K562 (cell line): ENCODE results near the gene PKDCC. TPM values are rescaled to one million over a fixed set of nuclear protein-coding genes. Genes with fewer than 3 reads are reported as not detected.

Experiments used
- ATAC-seq: fragments of 200-7000 bp; cut with Tn5 transposase; 3 replicates; pipeline ENCODE4 v1.9.1; 2020; ENCODE audit warnings: moderate library complexity
- BruUV-seq: library from RNA; stranded (reverse); fragments of 400-500 nt; replicated peaks from 2 replicates; lab custom pipeline; 2021; lab: Mats Ljungman, UMichigan
- CTCF ChIA-PET: fragments of 300-600 bp; formaldehyde crosslinking; extraction: SDS; loops from one replicate; lab custom pipeline; 2021; ENCODE audit warnings: low intra/inter-chr PET ratio; lab: Yijun Ruan, JAX
- POLR2A ChIA-PET: fragments of 300-600, 350-650 bp; sonication (Branson Sonifier 250); formaldehyde crosslinking; extraction: SDS; loops from one replicate; lab custom pipeline; 2021; ENCODE audit warnings: antibody characterized with exemption, inconsistent platforms; lab: Yijun Ruan, JAX
- DNase-seq, 4 experiments: peaks; one replicate each; pipeline versions ENCODE4 v3.0.0 to v3.0.0-alpha.2; 2011 to 2018; ENCODE audit warnings: low spot score in 3 of 4, mixed read lengths in 3 of 4; ENCODE audit errors: extremely low read depth in 1 of 4
- FAIRE-seq: peaks from 2 replicates; lab custom pipeline; 2011; peaks lifted over from hg19 to GRCh38; lab: Jason Lieb, UNC
- H2AFZ ChIP-seq: 2 replicates; pipeline ENCODE4 v1.6.0; 2011; ENCODE audit warnings: low read depth, low read length, control low read depth, inconsistent platforms
- H3K27ac ChIP-seq: fragments of 200-600 bp; 3 replicates; pipeline ENCODE4 v1.8.0; 2011; ENCODE audit warnings: low read depth, mild to moderate bottlenecking, control low read depth, inconsistent platforms, low read length, moderate library complexity, mixed read lengths; ENCODE audit errors: extremely low read depth
- H3K27me3 ChIP-seq, 2 experiments: fragments of 300-600 bp in 1 of 2; 2 replicates in 1 of 2; 3 replicates in 1 of 2; pipeline versions ENCODE4 v1.6.0 to v1.8.0; 2011; ENCODE audit warnings: inconsistent platforms in 2 of 2, low read length in 2 of 2, mild to moderate bottlenecking in 1 of 2, mixed read lengths in 1 of 2, moderate library complexity in 1 of 2; ENCODE audit not compliant: control insufficient read depth in 2 of 2, insufficient read depth in 2 of 2
- H3K36me3 ChIP-seq: fragments of 300-600 bp; 3 replicates; pipeline ENCODE4 v1.8.0; 2011; ENCODE audit warnings: mild to moderate bottlenecking, low read length, inconsistent platforms; ENCODE audit not compliant: control insufficient read depth, insufficient read depth
- H3K4me1 ChIP-seq, 2 experiments: fragments of 200-600 bp in 1 of 2; replicated peaks in 1 of 2; 2 replicates in 1 of 2; 3 replicates in 1 of 2; pipeline versions ENCODE4 v1.5.1 to v1.8.0; 2011; ENCODE audit warnings: inconsistent platforms in 2 of 2, low read length in 2 of 2, mild to moderate bottlenecking in 1 of 2, mixed read lengths in 1 of 2, moderate library complexity in 1 of 2; ENCODE audit not compliant: control insufficient read depth in 2 of 2, insufficient read depth in 2 of 2
- H3K4me2 ChIP-seq: 2 replicates; pipeline ENCODE4 v1.6.1; 2011; ENCODE audit warnings: low read length, control low read depth, inconsistent platforms, mixed read lengths; ENCODE audit not compliant: insufficient read depth
- H3K4me3 ChIP-seq: fragments of 200-600 bp; sonication (generic), shearing (Covaris generic); 2 replicates; pipeline ENCODE4 v1.5.1; 2016; ENCODE audit warnings: control low read depth, inconsistent platforms
- H3K79me2 ChIP-seq: fragments of 200-600 bp; 3 replicates; pipeline ENCODE4 v1.8.0; 2011; ENCODE audit warnings: low read length, inconsistent platforms; ENCODE audit not compliant: control insufficient read depth, insufficient read depth
- H3K9ac ChIP-seq, 2 experiments: 2 replicates each; pipeline versions ENCODE4 v1.6.0 to v1.6.1; 2011; ENCODE audit warnings: low read depth in 2 of 2, low read length in 2 of 2, control low read depth in 1 of 2, inconsistent platforms in 1 of 2, mild to moderate bottlenecking in 1 of 2, mixed read lengths in 1 of 2; ENCODE audit not compliant: insufficient read depth in 1 of 2
- H3K9me1 ChIP-seq: one replicate; pipeline ENCODE4 v1.6.0; 2011; ENCODE audit warnings: inconsistent platforms, mild to moderate bottlenecking, low read length, moderate library complexity; ENCODE audit not compliant: control insufficient read depth, insufficient read depth
- H3K9me3 ChIP-seq: replicated peaks from 2 replicates; pipeline ENCODE4 v1.5.1; 2011; ENCODE audit warnings: low read depth, low read length, inconsistent platforms; ENCODE audit not compliant: control insufficient read depth, insufficient read depth
- H4K20me1 ChIP-seq: replicated peaks from 2 replicates; pipeline ENCODE4 v1.6.1; 2011; ENCODE audit warnings: low read length, inconsistent platforms, mixed read lengths; ENCODE audit not compliant: control insufficient read depth, insufficient read depth
- HDAC1 ChIP-seq, 2 experiments: fragments of 450-650 bp; IDR thresholded peaks; 2 replicates each; pipeline ENCODE4 v1.6.1; 2016 to 2017; ENCODE audit warnings: inconsistent platforms in 1 of 2, mild to moderate bottlenecking in 1 of 2, moderate library complexity in 1 of 2
- HDGF ChIP-seq: fragments of 450-650 bp; IDR thresholded peaks from 2 replicates; pipeline ENCODE4 v1.6.1; 2016
- PHF8 ChIP-seq: fragments of 200-600 bp; sonication (generic); IDR thresholded peaks from 2 replicates; pipeline ENCODE4 v1.6.1; 2012; ENCODE audit warnings: mixed run types, mild to moderate bottlenecking, inconsistent platforms, low read length, moderate library complexity, borderline replicate concordance
- SRF ChIP-seq, 2 experiments: fragments of 250-450, 450-650 bp in 1 of 2; sonication (Bioruptor Pico) in 1 of 2; sonication (generic) in 1 of 2; formaldehyde crosslinking; IDR thresholded peaks; 2 replicates each; pipeline versions ENCODE4 v1.5.0 to v1.5.1; 2020 to 2022; ENCODE audit warnings: mild to moderate bottlenecking in 1 of 2, missing genetic modification reagents in 1 of 2
- TFAM ChIP-seq: fragments of 250-450 bp; sonication (Bioruptor Pico); conservative IDR thresholded peaks from 2 replicates; pipeline ENCODE4 v1.5.0; 2021; ENCODE audit warnings: mild to moderate bottlenecking, moderate library complexity
- ZBTB34 ChIP-seq: fragments of 250-450 bp; sonication (Bioruptor Pico); IDR thresholded peaks from 2 replicates; pipeline ENCODE4 v1.8.0; 2021; ENCODE audit warnings: mild to moderate bottlenecking, moderate library complexity
- ZBTB43 ChIP-seq: sonication (generic); formaldehyde crosslinking; IDR thresholded peaks from 2 replicates; pipeline ENCODE4 v1.8.0; 2023; ENCODE audit warnings: mild to moderate bottlenecking, missing genetic modification reagents
- ZNF197 ChIP-seq: fragments of 200-800 bp; sonication (Bioruptor generic); IDR thresholded peaks from 2 replicates; pipeline ENCODE4 v1.6.1; 2016; ENCODE audit warnings: low read depth, missing genetic modification characterization, missing compliant biosample characterization
- ZNF609 ChIP-seq: sonication (generic); formaldehyde crosslinking; IDR thresholded peaks from 2 replicates; pipeline ENCODE4 v1.8.1; 2023; ENCODE audit warnings: missing genetic modification reagents, mild to moderate bottlenecking, borderline replicate concordance
- ZNF830 ChIP-seq: fragments of 250-450 bp; sonication (Bioruptor Pico); IDR thresholded peaks from 2 replicates; pipeline ENCODE4 v1.5.0; 2021; ENCODE audit warnings: mild to moderate bottlenecking
- WGBS: fragments of 100-300 bp; shearing (Covaris generic); methylation state at CpG from one replicate; pipeline ENCODE4 v1.1.6; 2016; ENCODE audit warnings: low coverage, mixed read lengths; ENCODE audit not compliant: insufficient coverage; ENCODE audit errors: missing lambda C conversion rate; 5-methylcytosine and 5-hydroxymethylcytosine counted together
- in situ Hi-C: fragments of 300-500 bp; cut with MboI; formaldehyde crosslinking; loops from 4 replicates; pipeline ENCODE4 v1.15.0; 2018; ENCODE audit warnings: inconsistent platforms, mixed read lengths
- intact Hi-C: fragments of 100-400 bp; cut with micrococcal nuclease; formaldehyde crosslinking; loops from 2 replicates; pipeline ENCODE4 v1.14.2; 2022
- polyA plus RNA-seq, 8 experiments: library from polyadenylated mRNA; depleted of rRNA in 4 of 8; stranded (reverse) in 5 of 8; unstranded in 3 of 8; fragments of >200 nt; fragmentation: Nextera tagmentation in 2 of 8; fragmentation: Illumina TruSeq in 1 of 8; extraction: Ambion mirVana in 2 of 8; extraction: Trizol in 1 of 8; gene quantifications; 2 replicates each; pipeline versions ENCODE4 v1.2.1 to v1.2.3, GENCODE V29; 2011 to 2014; ENCODE audit warnings: inconsistent platforms in 1 of 8, missing spikeins in 1 of 8
- total RNA-seq, 7 experiments: library from RNA; depleted of rRNA in 6 of 7; stranded (reverse); fragments of >200 nt in 6 of 7; fragmentation: Illumina TruSeq in 2 of 7; extraction: Trizol in 2 of 7; gene quantifications; 2 replicates each; pipeline versions ENCODE4 v1.2.1 to v1.2.3, GENCODE V29; 2011 to 2021; ENCODE audit warnings: low replicate concordance in 1 of 7

Gene PKDCC
- total and polyA plus RNA-seq, 9 of the 15 experiments (the other 6 are each of a cell fraction or from before 2014, with no cell fraction given), result 0.62 to 14.8 (median 1.3) TPM; not detected in 2

- FAIRE-seq (no peak), ATAC-seq (no peak), DNase-seq (no peak)
- in situ Hi-C loops, result no loop called here
- 2% methylated on average over 10 of the region's 10 CpGs for WGBS
- Histone ChIP-seq H3K9ac (no peak overlapping the region), H3K4me1 (peaks cover 0 to 8% of the 10 kb centered on the region in 2 experiments; a peak in 1 of 5 replicates), H4K20me1 (no peaks in the 10 kb centered on the region; the same call in 1 of the 2 replicates), H3K27me3 (peaks cover 4 to 14% of the 10 kb centered on the region in 2 experiments; a peak in 4 of 5 replicates), H3K36me3 (no peaks in the 10 kb centered on the region), H3K4me2 (no peak overlapping the region), H3K4me3 (no peak overlapping the region), H3K9me3 (no peaks in the 10 kb centered on the region), H3K27ac (no peak overlapping the region), H3K79me2 (no peaks in the 10 kb centered on the region), H2AFZ (no peak overlapping the region), H3K9me1 (no peaks in the 10 kb centered on the region)
- POLR2A ChIA-PET, result no interaction called here
- CTCF ChIA-PET, result no interaction called here
- BruUV-seq, result no TSS peak
- intact Hi-C loops, result no loop called here
- TF ChIP-seq SRF (CRISPR knock-in tag; IDR thresholded peaks at IDR 0.05), result no peak
- TF ChIP-seq TFAM, result no peak
- TF ChIP-seq ZNF830 (CRISPR knock-in tag), result no peak
- TF ChIP-seq ZBTB34, result no peak
- no peak for TF ChIP-seq ZNF197 (CRISPR knock-in tag)
- TF ChIP-seq PHF8, result no peak
- TF ChIP-seq ZBTB43 (CRISPR knock-in tag), result no peak
- no peak for TF ChIP-seq ZNF609 (CRISPR knock-in tag)
- no peak for TF ChIP-seq HDGF
- no peak for TF ChIP-seq HDAC1 (IDR thresholded peaks at IDR 0.05)
Measured at GRCh38 chr2:42076357-42077225, 28.8 kb downstream of the PKDCC start.
